Right cardiac atrium (tissue), 5 donors: ENCODE results near the gene CADPS2. TPM values are rescaled to one million over a fixed set of nuclear protein-coding genes. Genes with fewer than 3 reads are reported as not detected.

Experiments
- ATAC-seq, 2 donors: fragments of 200-7000 bp; cut with Tn5 transposase; one replicate each; pipeline versions ENCODE4 v1.8.0 to v1.9.1; 2020; ENCODE audit warnings: moderate library complexity in 2 of 2, mild to moderate bottlenecking in 1 of 2
- DNase-seq, 3 donors: peaks; one replicate each; pipeline ENCODE4 v3.0.0-alpha.2; 2020
- H3K27ac ChIP-seq: one replicate; pipeline ENCODE4 v1.5.1; 2013; ENCODE audit warnings: mild to moderate bottlenecking, low read length, control low read depth, moderate library complexity
- H3K27me3 ChIP-seq: one replicate; pipeline ENCODE4 v1.6.1; 2013; ENCODE audit not compliant: control insufficient read depth, insufficient read depth
- H3K4me1 ChIP-seq: one replicate; pipeline ENCODE4 v1.6.1; 2013; ENCODE audit warnings: low read length; ENCODE audit not compliant: control insufficient read depth, insufficient read depth
- H3K4me3 ChIP-seq: one replicate; pipeline ENCODE4 v1.5.1; 2013; ENCODE audit warnings: low read length, control low read depth
- H3K9me3 ChIP-seq: one replicate; pipeline ENCODE4 v1.6.1; 2013; ENCODE audit warnings: low read length; ENCODE audit not compliant: control insufficient read depth
- WGBS: extraction: QIAGEN DNeasy Blood & Tissue Kit; methylation state at CpG from one replicate; pipeline ENCODE4 v1.1.7; 2013; 5-methylcytosine and 5-hydroxymethylcytosine counted together
- intact Hi-C, 4 donors: fragments of 100-400 bp; cut with DNase I; formaldehyde crosslinking; loops; one replicate each; pipeline versions ENCODE4 v1.11.0 to v1.14.0; 2022 to 2023
- polyA plus RNA-seq: library from polyadenylated mRNA; stranded (reverse); fragments of 200-250 nt; gene quantifications from one replicate; pipeline ENCODE4 v1.2.3, GENCODE V29; 2013
- total RNA-seq, 4 donors: library from RNA; stranded (reverse); fragmentation: NEBNext Ultra II Directional; extraction: Animal tissue kit (Norgen Biotek cat#: 25700); gene quantifications; one replicate each; pipeline ENCODE4 v1.2.1, GENCODE V29; 2021
- donor health status: healthy with polysubstance abuse.
- donor health status: DM: no; HTN: yes; CAD: no.
- donor health status: DM: no; HTN: no; CAD: no.
- donor health status: DM: no; HTN: yes; CAD: no; lungs with severe emphysema.
- donor health status: DM: yes; HTN: yes; CAD: no.

Gene CADPS2
- total and polyA plus RNA-seq, 5 donors, result 10.4 to 14.1 (median 11.5) TPM

DNA sequence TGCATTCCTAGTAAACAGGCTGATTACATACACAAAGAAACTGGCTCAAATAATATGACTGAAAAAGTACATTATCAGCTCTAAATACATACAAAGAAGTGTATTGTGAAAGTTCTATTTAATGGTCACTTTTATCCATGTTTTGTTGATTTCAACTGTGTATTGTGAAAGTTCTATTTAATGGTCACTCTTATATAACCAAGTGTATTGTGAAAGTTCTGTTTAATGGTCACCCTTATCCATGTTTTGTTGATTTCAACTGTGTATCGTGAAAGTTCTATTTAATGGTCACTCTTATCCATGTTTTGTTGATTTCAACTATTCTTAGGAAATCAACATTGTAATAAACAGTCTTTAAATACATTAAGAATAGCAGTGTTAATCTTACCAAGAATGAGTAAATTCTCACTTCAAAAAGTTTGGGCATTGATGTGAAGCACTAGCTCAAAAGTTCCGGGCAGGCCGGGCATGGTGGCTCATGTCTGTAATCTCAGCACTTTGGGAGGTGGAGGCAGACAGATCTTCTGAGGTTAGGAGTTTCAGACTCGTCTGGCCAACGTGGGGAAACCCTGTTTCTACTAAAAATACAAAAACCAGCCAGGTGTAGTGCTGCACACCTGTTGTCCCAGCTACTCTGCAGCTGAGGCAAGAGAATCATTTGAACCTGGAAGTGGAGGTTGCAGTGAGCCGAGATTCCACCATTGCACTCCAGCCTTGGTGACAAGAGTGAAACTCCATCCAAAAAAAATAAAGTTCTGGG is 546.9 kb downstream of the CADPS2 start:
- H3K9me3 ChIP-seq, result no peaks in the 10 kb centered on the region
- DNase-seq (no peak), ATAC-seq (no peak)
- H3K27me3 ChIP-seq, result no peaks in the 10 kb centered on the region
- H3K4me1 ChIP-seq, result no peaks in the 10 kb centered on the region
- intact Hi-C loops, result no loop called here
- H3K4me3 ChIP-seq, result no peak overlapping the region
- no peak overlapping the region for H3K27ac ChIP-seq
- WGBS, result 84% methylated on average over 6 of the region's 6 CpGs

DNA sequence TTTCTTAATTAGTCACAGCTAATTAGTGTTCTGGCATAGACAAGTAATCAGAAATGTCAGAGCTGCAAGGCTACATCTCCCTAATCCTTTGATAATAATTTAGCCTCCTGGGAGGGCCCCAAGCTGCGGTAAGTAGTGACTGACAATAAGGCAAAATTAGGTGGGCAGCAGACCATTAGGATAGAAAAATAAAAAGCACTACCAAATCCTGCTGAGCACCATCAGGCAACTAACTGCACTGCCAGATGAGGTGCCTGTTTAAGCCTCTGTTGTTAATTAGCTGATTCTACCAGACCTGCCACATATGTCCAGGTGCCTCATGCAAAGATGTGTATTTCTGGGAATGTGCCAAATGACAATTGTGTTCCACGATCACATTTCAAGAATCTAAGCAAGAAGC is 549.2 kb downstream of the CADPS2 start:
- no peak for ATAC-seq
- no peak overlapping the region for H3K4me3 ChIP-seq
- 70% methylated on average over 2 of the region's 2 CpGs for WGBS
- H3K27me3 ChIP-seq, result no peaks in the 10 kb centered on the region
- H3K27ac ChIP-seq, result no peak overlapping the region
- no peaks in the 10 kb centered on the region for H3K9me3 ChIP-seq
- intact Hi-C loops, result no loop called here
- H3K4me1 ChIP-seq, result no peaks in the 10 kb centered on the region
- no peak for DNase-seq

DNA sequence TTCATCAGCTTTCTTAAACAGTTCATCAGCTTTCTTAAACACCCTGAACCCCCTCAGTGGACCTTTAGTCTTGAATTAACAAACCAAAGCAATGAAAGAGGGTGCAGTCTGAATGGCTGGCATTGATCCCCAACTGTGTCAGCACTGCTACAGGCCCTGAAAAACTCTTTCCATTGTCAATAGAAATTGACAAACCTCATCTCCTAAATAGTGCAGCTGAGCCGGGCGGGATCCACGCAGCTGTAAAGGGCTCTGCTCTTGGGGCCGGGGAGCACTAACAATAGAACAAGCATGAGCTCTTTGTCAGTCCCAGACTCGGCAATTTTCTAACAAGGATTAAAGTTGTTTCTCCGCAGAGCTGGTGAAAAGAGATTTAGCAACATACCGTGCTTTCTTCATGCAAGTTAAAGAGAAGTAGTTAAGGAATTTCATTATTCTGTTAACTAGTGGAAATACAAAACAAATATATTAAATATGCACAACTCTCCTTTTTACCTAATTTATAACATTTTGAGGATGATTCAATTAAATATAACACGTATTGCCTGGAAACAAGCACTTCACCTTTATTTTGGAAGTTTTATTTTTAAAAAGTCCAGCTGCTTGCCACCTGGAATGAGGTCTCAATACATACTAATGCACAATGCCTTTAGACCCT is 557.0 kb downstream of the CADPS2 start:
- intact Hi-C loops, result no loop called here
- DNase-seq (no peak), ATAC-seq (no peak)
- no peaks in the 10 kb centered on the region for H3K4me1 ChIP-seq
- H3K4me3 ChIP-seq, result no peak overlapping the region
- no peaks in the 10 kb centered on the region for H3K27me3 ChIP-seq
- H3K27ac ChIP-seq, result no peak overlapping the region
- H3K9me3 ChIP-seq, result no peaks in the 10 kb centered on the region
- 66% methylated on average over 8 of the region's 8 CpGs for WGBS

GRCh38 chr7:122327969-122328368 is 558.3 kb downstream of the CADPS2 start:
- H3K27ac ChIP-seq, result no peak overlapping the region
- intact Hi-C loops, result no loop called here
- 65% methylated on average over 3 of the region's 3 CpGs for WGBS
- no peaks in the 10 kb centered on the region for H3K4me1 ChIP-seq
- no peaks in the 10 kb centered on the region for H3K9me3 ChIP-seq
- no peaks in the 10 kb centered on the region for H3K27me3 ChIP-seq
- DNase-seq, result no peak
- no peak for ATAC-seq
- H3K4me3 ChIP-seq, result no peak overlapping the region

DNA sequence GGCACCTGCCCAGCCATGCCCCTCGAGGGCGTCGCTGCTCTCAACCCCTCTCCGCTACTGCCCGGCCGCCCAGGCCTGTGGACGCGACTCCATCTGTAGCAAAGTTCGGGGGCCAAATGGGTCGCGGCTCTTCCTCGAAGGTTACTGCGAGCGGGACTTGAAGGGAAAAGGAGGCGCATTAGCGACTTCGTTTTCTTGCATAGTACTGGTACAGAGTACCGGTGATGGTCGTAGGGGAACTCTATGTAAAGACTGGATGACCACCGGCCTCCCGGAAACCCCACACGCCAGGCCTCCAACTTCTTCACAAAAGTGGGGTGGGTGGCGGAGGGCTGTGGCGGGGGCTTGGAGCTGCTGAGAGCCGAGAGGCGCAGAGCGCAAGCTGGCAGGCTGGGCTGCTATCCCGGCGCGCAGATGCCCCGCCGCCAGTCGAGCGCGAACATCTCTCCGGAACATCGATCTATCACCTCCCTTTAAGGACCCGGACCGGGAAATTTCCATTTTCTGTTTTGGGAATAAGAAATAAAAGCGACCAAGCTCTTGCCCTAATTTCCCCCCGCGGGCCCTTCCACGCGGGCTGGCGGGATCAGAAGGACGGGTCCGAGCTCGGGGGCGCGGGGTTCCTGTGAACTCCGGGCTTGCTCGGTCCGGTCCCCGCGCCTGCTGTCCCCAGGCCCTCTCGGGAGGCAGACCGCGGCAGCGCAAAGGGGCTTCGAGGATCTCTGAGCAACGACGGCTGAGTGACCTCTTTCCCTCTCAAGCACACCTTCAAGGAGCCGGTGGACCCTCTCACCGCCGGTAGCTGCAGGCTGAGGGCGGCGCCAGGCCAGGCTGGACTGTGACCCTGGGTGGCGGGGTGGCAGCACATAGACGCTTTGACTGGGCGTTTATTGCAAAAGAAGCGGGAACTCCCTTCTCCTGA is 569.5 kb downstream of the CADPS2 start:
- Histone ChIP-seq H3K4me1 (no peaks in the 10 kb centered on the region), H3K27me3 (peaks cover 3% of the 10 kb centered on the region), H3K4me3 (no peak overlapping the region), H3K9me3 (no peaks in the 10 kb centered on the region), H3K27ac (no peak overlapping the region)
- intact Hi-C loops, result no loop called here
- DNase-seq (peak in 1 of 3 donors; percentile 51), ATAC-seq (peak; percentile 29 to 51)
- 5% methylated on average over 71 of the region's 71 CpGs for WGBS

GRCh38 chr7:122315507-122316466 is 570.5 kb downstream of the CADPS2 start:
- peaks cover 3% of the 10 kb centered on the region for H3K27me3 ChIP-seq
- no peak overlapping the region for H3K27ac ChIP-seq
- no peaks in the 10 kb centered on the region for H3K9me3 ChIP-seq
- 6% methylated on average over 25 of the region's 25 CpGs for WGBS
- no peak overlapping the region for H3K4me3 ChIP-seq
- no peak for DNase-seq
- no peaks in the 10 kb centered on the region for H3K4me1 ChIP-seq
- ATAC-seq, result no peak
- intact Hi-C loops, result no loop called here

DNA sequence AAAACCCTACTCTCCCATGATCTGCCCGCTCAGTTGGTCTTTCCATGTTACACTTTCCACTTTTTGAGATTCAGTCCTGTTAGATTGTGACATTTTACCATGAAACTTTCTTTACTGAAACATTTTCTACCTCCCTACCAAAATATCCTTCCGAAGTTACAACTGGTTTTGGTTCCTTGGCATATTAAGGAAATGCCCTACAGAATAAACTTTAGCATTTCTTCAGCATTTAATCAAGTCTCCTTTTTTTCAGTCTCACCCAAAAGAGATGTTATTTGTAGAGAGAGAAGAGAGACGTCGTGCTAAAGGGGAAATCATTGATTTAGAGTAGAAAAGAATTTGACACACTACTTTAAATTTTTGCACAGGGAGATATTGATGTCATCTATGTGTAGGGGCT is 572.0 kb downstream of the CADPS2 start:
- WGBS, result 22% methylated on average over 4 of the region's 4 CpGs
- peaks cover 2% of the 10 kb centered on the region for H3K4me1 ChIP-seq
- no peak overlapping the region for H3K4me3 ChIP-seq
- H3K9me3 ChIP-seq, result no peaks in the 10 kb centered on the region
- intact Hi-C loops, result no loop called here
- no peak overlapping the region for H3K27ac ChIP-seq
- no peak for DNase-seq
- peaks cover 3% of the 10 kb centered on the region for H3K27me3 ChIP-seq
- no peak for ATAC-seq

DNA sequence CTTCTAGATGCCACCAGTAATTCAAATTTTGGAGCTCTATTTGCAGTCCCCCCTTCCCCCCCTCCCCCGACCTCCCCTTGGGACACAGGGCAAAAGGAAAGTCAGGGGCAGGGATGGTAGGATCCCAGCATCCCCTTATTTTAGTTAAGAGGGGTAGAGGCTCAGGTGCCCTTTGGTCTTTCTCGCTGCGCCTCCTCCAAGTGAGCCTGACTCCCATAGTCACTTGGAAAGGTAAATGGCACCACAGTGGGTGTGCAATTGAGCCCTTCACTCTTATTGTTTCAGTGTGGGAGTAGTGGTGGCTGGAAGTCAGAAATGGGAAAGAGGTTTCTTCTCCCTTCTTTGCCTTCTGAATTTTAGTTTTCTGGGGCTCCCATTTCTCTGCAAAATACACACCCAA is 573.5 kb downstream of the CADPS2 start:
- Histone ChIP-seq H3K27me3 (peaks cover 3% of the 10 kb centered on the region), H3K4me3 (no peak overlapping the region), H3K4me1 (peaks cover 2% of the 10 kb centered on the region), H3K9me3 (no peaks in the 10 kb centered on the region), H3K27ac (no peak overlapping the region)
- intact Hi-C loops, result no loop called here
- no peak for DNase-seq
- no peak for ATAC-seq
- 28% methylated on average over 3 of the region's 3 CpGs for WGBS

- DNase-seq, result peak in 2 of 3 donors; percentile 49 to 52
- intact Hi-C loops, result no loop called here
- WGBS, result 6% methylated on average over 34 of the region's 34 CpGs
Observed at GRCh38 chr7:122311734-122312450, 574.4 kb downstream of the CADPS2 start.

More at GRCh38 chr7:122311734-122312450, 574.4 kb downstream of the CADPS2 start:
- peaks cover 2% of the 10 kb centered on the region for H3K4me1 ChIP-seq
- no peak overlapping the region for H3K27ac ChIP-seq
- peaks cover 3% of the 10 kb centered on the region for H3K27me3 ChIP-seq
- H3K4me3 ChIP-seq, result no peak overlapping the region
- no peaks in the 10 kb centered on the region for H3K9me3 ChIP-seq
- no peak for ATAC-seq
